Measurements from ENCODE around the gene HMGXB3.

The HMGXB3 gene

DNA sequence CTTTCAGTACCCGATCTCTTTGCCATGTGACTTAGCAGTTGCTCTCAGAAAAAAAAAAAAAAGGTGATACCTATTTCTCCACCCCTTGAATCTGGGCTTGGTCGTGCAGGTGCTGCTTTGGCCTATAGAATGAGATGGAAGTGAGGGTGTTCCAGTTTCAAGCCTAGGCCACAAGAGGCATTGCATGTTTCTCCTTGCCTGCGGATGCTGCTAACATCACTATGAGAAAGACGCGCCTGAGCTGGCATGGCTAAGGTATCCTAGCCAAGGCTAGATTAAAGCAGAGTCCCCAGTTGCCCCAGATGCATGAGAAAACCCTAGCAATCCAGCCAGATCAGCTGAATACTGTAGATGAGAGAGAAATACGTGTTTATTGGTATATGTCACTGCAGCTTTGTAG, 100.5 kb downstream of the HMGXB3 start:
- TF ChIP-seq, protein P1, sequence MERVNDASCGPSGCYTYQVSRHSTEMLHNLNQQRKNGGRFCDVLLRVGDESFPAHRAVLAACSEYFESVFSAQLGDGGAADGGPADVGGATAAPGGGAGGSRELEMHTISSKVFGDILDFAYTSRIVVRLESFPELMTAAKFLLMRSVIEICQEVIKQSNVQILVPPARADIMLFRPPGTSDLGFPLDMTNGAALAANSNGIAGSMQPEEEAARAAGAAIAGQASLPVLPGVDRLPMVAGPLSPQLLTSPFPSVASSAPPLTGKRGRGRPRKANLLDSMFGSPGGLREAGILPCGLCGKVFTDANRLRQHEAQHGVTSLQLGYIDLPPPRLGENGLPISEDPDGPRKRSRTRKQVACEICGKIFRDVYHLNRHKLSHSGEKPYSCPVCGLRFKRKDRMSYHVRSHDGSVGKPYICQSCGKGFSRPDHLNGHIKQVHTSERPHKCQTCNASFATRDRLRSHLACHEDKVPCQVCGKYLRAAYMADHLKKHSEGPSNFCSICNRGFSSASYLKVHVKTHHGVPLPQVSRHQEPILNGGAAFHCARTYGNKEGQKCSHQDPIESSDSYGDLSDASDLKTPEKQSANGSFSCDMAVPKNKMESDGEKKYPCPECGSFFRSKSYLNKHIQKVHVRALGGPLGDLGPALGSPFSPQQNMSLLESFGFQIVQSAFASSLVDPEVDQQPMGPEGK (CRISPR knock-in tag; IDR thresholded peaks at IDR 0.05; ENCODE audit: borderline replicate concordance), result no peak
- TF ChIP-seq PPARA (CRISPR knock-in tag; IDR thresholded peaks at IDR 0.05; ENCODE audit: borderline replicate concordance) (no peak), CSDC2 (CRISPR knock-in tag; IDR thresholded peaks at IDR 0.05) (no peak), TOX (CRISPR knock-in tag; IDR thresholded peaks at IDR 0.05; ENCODE audit: borderline replicate concordance) (no peak), ARNTL (CRISPR knock-in tag; IDR thresholded peaks at IDR 0.05; ENCODE audit: borderline replicate concordance, low read depth) (no peak), ISL1 (CRISPR knock-in tag; IDR thresholded peaks at IDR 0.05) (no peak), RARB (CRISPR knock-in tag; IDR thresholded peaks at IDR 0.05) (no peak), ZNF8 (CRISPR knock-in tag; IDR thresholded peaks at IDR 0.05) (no peak), ZNF70 (CRISPR knock-in tag; IDR thresholded peaks at IDR 0.05) (no peak), ZNF565 (CRISPR knock-in tag; conservative IDR thresholded peaks at IDR 0.05; ENCODE audit: low read depth) (no peak), ZFP30 (CRISPR knock-in tag; IDR thresholded peaks at IDR 0.05) (no peak), GLIS3 (CRISPR knock-in tag; IDR thresholded peaks at IDR 0.05) (no peak), BACH2 (CRISPR knock-in tag; IDR thresholded peaks at IDR 0.05; ENCODE audit: borderline replicate concordance) (no peak), ZFP3 (CRISPR knock-in tag; IDR thresholded peaks at IDR 0.05) (no peak), ESRRG (CRISPR knock-in tag; IDR thresholded peaks at IDR 0.05) (no peak), SNAI2 (CRISPR knock-in tag; IDR thresholded peaks at IDR 0.05) (no peak)
- TF ChIP-seq, protein P2, sequence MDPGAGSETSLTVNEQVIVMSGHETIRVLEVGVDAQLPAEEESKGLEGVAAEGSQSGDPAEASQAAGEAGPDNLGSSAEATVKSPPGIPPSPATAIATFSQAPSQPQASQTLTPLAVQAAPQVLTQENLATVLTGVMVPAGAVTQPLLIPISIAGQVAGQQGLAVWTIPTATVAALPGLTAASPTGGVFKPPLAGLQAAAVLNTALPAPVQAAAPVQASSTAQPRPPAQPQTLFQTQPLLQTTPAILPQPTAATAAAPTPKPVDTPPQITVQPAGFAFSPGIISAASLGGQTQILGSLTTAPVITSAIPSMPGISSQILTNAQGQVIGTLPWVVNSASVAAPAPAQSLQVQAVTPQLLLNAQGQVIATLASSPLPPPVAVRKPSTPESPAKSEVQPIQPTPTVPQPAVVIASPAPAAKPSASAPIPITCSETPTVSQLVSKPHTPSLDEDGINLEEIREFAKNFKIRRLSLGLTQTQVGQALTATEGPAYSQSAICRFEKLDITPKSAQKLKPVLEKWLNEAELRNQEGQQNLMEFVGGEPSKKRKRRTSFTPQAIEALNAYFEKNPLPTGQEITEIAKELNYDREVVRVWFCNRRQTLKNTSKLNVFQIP (CRISPR knock-in tag; IDR thresholded peaks at IDR 0.05; ENCODE audit: borderline replicate concordance, low read depth), result no peak
- TF ChIP-seq, protein P3, sequence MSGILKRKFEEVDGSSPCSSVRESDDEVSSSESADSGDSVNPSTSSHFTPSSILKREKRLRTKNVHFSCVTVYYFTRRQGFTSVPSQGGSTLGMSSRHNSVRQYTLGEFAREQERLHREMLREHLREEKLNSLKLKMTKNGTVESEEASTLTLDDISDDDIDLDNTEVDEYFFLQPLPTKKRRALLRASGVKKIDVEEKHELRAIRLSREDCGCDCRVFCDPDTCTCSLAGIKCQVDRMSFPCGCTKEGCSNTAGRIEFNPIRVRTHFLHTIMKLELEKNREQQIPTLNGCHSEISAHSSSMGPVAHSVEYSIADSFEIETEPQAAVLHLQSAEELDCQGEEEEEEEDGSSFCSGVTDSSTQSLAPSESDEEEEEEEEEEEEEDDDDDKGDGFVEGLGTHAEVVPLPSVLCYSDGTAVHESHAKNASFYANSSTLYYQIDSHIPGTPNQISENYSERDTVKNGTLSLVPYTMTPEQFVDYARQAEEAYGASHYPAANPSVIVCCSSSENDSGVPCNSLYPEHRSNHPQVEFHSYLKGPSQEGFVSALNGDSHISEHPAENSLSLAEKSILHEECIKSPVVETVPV (CRISPR knock-in tag; IDR thresholded peaks at IDR 0.05), result no peak
- TF ChIP-seq, protein P4, sequence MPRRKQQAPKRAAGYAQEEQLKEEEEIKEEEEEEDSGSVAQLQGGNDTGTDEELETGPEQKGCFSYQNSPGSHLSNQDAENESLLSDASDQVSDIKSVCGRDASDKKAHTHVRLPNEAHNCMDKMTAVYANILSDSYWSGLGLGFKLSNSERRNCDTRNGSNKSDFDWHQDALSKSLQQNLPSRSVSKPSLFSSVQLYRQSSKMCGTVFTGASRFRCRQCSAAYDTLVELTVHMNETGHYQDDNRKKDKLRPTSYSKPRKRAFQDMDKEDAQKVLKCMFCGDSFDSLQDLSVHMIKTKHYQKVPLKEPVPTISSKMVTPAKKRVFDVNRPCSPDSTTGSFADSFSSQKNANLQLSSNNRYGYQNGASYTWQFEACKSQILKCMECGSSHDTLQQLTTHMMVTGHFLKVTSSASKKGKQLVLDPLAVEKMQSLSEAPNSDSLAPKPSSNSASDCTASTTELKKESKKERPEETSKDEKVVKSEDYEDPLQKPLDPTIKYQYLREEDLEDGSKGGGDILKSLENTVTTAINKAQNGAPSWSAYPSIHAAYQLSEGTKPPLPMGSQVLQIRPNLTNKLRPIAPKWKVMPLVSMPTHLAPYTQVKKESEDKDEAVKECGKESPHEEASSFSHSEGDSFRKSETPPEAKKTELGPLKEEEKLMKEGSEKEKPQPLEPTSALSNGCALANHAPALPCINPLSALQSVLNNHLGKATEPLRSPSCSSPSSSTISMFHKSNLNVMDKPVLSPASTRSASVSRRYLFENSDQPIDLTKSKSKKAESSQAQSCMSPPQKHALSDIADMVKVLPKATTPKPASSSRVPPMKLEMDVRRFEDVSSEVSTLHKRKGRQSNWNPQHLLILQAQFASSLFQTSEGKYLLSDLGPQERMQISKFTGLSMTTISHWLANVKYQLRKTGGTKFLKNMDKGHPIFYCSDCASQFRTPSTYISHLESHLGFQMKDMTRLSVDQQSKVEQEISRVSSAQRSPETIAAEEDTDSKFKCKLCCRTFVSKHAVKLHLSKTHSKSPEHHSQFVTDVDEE (CRISPR knock-in tag; IDR thresholded peaks at IDR 0.05), result no peak
- TF ChIP-seq, protein P5, sequence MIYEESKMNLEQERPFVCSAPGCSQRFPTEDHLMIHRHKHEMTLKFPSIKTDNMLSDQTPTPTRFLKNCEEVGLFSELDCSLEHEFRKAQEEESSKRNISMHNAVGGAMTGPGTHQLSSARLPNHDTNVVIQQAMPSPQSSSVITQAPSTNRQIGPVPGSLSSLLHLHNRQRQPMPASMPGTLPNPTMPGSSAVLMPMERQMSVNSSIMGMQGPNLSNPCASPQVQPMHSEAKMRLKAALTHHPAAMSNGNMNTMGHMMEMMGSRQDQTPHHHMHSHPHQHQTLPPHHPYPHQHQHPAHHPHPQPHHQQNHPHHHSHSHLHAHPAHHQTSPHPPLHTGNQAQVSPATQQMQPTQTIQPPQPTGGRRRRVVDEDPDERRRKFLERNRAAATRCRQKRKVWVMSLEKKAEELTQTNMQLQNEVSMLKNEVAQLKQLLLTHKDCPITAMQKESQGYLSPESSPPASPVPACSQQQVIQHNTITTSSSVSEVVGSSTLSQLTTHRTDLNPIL (CRISPR knock-in tag; IDR thresholded peaks at IDR 0.05; ENCODE audit: low read depth), result no peak
- ATAC-seq, result no peak
